HG03097 (cell line): Measurements from ENCODE around the gene TTI1.
"Not testable (repeated sequence)": the region's sequence is repeated elsewhere in the genome, so short reads cannot be mapped to it uniquely, and the experiment has no call there.

Source experiments
- ATAC-seq: cut with Tn5 transposase; IDR thresholded peaks from one replicate; pipeline ENCODE4 v1.9.1; 2021; ENCODE audit not compliant: unreplicated experiment, low FRiP score

Gene TTI1

DNA sequence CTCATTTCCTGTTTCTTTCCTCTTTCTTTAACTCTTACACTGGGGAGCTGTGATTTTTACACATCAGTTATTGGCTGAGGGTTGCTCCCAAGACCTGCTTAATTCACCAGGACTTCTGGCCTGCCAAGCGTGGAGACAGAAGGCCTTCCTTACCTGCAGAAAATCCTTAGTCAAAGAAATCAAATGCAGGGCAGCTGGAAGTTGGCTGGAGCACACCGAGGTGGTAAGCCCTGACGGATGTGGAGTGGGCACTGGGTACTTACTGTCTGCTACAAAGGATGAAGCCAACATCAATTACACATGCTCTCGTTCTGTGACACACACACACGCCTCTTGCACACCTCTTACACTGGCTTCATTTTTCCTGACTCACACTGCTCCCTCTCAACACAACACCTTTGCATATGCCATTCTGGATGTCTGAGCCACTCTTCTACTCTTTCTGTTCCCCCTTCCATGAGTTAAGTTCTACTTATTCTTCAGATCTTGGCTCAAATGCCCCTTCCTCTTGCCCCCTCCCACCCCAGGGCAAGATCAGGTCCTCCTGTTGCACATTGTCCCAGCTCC, 61.6 kb downstream of the TTI1 start:
- ATAC-seq = no peak

DNA sequence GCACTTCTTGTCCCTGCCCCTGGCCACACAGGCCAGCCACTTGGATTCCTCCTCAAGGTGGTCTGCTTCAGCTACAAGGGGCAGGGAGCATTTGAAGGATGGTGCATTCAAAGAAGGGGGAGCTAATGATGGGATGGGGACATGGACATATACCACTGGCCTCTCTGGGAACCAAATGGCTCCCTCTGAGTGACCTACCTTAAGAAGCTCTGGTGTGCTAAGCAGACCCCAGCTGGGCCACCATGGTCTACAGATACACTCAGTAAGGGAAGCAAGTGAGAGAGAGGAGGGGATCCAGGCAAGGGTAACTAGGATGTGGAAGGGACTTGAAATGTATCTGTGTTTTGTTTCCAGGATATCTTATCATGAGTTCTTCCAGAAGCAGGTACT, 62.4 kb downstream of the TTI1 start:
- no peak for ATAC-seq

DNA sequence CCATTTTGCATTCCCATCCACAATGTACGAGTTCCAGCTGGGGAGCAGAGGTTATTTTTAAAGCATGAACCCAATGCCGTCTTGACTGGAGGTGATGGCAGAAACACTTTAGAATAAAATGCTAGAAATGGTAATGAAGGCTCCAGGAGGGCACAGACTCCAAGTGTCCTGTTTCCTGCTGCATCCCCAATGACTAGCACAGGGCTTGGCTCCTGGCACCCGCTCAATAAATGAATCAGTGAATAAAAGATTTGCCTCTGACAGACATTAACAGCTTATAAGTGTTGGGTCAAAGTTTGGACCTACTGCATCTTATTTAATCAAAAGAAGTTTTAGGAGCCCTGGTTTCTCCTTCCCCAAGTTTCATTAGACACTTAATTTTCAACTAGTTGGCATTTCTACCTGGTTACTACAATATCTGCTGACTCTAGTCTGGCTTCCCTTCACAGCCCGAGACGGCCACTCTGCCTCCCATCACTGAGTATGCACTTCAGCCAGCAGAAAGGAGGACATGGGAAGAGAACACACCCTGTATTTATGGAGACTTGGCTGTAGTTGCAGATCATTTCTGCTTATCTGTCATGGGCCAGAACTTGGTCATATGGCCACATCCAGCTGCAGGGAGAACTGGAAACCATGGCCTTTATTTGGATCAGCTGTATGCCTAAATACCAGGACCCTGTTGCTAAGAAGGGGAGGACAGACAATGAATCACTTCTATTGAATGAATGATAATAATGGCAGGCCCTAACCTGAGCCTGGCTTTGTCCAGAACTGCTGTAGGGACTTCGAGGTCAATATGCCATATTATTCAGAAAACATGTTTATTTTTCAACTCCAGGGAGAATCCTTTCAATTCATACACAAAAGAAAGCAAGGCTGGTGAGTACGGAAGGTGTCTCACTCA, 63.1 kb downstream of the TTI1 start:
- no peak for ATAC-seq

DNA sequence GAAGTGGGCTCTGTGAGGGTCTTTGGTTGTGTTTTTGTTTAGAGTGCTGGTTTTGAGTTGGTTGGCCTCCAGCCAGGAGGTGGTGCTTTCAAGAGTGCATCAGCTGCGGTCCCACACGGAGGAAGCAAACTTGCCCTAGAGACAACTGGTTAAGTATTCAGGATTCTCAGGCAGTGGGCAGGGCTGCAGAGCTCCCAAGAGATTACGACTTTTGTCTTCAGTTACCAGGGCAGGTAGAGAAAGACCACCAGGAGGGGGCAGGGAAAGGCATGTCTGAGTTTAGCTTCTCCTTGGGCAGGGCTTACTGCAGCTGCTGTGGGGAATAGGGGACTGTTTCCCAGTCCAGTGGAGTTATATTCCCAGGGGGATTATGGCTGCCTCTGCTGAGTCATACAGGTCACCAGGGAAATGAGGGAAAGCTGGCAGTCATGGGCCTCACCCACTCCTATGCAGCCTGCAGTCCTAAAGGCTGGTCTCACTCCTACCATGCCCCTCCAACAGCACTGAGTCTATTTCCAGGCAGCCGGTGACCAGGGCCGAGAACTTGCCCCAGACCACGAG, 64.3 kb downstream of the TTI1 start:
- no peak for ATAC-seq

DNA sequence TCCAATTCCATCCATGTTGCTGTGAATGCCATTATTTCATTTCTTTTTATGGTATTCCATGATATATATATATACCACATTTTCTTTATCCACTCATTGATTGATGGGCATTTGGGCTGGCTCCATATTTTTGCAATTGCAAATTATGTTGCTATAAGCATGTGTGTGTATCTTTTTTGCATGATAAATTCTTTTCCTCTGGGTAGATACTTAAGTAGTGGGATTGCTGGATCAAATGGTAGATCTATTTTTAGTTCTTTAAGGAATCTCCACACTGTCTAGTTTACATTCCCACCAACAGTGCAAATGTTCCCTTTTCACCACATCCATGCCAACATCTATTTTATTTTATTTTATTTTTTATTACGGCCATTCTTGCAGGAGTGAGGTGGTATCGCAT, 69.8 kb downstream of the TTI1 start:
- not testable (repeated sequence) for ATAC-seq

DNA sequence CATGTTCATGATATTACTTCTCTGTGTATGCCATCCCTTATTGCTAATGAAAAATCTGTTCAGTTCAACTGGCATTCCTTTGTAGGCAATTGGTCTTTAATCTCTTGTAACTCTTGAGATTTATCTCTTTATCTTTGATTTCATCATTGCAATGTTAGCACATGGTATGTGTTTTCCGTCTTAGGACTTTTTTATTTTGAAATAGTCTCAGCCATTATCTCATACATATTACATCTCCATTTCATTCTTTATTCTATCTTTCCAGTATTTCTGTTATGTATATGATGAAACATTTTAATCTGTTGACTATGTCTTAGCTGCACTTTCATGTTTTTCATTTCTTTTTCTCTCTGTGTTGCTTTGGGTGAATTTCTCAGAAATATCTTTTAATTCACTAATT, 72.2 kb downstream of the TTI1 start:
- ATAC-seq = no peak

DNA sequence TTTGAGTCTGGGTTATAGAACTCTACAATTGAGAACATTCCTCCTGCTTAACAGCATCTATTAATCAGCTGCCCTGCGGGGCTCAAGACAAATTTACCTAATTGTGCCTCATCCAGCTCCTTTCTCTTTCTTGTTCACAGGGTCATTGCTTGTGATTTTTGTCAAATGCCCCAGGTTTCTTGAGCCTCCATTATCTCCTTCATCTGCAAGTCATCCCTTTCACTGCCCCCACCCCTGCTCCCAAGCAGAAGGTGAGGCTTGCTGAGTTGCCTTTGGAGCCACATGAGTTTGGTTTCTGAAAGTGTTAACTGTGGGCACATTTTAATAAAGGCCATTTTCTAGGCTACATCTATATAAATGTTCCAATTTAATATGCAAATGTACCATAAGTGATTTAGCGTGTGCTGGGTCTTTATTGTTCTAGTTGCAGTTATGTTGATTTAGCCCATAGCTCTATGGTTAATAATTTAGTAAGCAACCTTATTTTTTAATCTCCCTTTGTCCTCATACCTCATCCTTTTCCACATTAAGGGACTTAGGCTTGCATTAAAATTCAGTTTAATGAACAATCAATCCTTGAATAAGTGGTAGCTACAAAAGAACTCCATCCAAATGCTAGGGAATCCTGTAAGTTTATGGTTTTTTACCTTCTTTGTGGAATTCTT, 74.3 kb downstream of the TTI1 start:
- ATAC-seq = no peak

DNA sequence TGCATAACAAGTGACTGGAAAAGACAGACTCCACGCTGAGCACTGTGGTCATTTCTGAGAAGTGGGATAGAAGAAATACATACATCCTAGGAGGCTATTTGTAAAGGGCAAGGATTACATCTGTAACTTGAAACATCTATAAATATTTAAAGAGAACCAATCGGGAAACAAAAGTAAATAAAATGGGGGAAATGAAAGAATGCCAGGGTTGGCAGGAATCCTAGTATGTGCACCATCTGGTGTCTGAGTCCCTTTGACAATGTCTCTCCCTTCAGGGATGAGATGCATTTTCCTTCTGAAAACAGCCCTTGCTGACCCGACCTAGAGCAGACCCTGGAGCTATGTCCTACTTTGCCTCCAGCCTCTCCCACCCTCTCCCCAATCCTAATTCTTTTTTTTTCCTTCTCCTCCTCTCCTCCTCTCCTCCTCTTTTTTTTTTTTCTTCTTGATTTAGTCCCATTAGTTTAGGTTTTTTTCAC, 77.1 kb downstream of the TTI1 start:
- no peak for ATAC-seq

DNA sequence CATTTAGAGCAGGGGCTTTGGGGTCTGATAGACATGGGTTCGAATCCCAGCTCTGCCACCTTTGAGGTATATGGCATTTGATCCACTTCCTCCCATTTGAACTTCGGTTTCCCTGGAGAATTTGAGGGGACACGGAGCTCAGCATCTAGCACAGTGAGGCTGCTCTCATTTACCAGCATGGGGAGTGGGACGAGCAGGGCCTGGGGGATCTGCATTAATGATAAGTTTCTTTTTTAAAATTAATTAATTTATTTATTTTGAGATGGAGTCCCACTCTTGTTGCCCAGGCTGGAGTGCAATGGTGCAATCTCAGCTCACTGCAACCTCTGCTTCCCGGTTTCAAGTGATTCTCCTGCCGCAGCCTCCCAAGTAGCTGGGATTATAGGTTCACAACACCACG, 77.7 kb downstream of the TTI1 start:
- ATAC-seq = no peak

DNA sequence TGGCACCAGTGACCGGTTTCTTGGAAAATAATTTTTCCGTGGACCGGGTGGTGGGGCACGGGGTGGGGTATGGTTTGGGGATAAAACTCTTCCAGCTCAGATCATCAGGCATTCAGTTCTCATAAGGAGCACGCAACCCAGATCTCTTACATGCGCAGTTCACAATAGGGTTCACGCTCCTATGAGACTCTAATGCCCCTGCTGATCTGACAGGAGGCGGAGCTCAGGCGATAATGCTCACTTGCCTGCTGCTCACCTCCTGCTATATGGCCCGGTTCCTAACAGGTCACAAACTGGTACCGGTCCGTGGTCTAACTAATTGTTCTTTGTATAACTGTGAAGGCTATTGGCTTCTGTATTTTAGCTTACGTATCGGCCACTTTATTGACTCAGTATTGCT, 78.6 kb downstream of the TTI1 start:
- ATAC-seq = no peak

DNA sequence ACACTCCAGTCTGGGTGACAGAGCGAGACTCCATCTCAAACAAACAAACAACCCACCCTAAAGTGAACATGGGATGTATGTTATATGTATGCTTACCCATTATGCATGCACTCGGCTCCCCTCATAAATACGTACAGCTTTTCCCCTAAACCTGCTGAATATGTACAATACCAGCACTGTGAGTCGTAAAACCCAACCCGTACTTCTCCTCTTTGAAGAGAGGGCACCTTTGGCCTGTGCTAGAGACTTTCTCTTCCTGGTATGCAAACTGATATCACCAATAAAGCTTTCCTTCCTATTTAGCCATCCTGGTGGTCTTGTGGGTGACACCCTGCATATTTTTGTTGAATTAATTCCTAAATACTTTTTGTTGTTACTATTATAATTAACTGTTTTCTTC, 79.1 kb downstream of the TTI1 start:
- no peak for ATAC-seq

DNA sequence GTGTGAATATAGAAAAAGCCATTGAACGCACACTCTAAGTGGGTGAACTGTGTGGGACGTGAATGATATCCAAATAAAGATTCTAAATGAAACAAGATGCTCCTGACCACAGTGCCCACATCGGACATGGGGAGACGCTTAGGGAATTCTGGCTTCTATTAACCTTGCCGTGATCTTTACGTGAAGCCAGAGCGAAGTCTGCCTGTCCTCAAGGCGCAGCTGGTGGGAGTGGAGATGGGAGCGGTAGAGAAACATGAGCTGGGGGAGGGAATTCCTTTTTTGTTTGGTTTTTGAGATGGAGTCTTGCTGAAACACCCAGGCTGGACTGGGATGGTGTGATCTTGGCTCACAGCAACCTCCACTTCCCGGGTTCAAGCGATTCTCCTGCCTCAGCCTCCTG, 84.3 kb downstream of the TTI1 start:
- ATAC-seq = no peak

DNA sequence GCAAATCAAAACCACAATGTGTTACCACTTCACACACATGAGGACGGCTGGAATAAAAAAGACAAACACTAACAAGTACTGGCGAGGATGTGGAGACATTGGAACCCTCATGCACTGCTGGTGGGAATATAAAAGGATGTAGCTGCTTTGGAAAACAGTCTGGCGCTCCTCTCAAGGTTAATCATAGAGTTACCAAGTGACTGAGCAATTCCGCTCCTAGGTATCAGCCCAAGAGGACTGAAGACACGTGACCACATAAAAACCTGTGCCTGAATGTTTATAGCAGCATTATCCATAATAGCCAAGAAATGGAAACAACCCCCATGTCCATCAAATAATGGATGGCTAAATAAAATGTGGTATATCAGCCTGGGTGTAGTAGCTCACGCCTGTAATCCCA, 85.3 kb downstream of the TTI1 start:
- ATAC-seq = no peak

DNA sequence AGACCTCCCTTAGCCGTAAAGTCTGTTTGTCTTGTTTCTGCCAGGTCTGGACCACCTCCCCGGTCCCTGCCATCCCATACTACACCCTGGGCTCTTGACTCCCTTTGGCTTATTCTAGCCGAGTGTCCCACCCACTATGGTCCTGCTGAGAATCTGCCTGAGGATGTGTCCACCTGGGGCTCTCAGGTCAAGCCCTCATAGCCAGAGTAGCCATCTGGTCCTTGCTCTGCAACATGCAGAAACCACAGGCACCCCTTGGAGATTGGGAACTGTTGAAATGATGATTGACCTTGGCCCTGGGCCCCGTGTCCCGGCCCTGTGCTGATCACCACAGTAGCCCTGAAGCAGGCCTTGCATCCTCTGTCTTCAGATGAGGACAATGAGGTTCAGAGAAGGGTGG, 86.3 kb downstream of the TTI1 start:
- no peak for ATAC-seq

DNA sequence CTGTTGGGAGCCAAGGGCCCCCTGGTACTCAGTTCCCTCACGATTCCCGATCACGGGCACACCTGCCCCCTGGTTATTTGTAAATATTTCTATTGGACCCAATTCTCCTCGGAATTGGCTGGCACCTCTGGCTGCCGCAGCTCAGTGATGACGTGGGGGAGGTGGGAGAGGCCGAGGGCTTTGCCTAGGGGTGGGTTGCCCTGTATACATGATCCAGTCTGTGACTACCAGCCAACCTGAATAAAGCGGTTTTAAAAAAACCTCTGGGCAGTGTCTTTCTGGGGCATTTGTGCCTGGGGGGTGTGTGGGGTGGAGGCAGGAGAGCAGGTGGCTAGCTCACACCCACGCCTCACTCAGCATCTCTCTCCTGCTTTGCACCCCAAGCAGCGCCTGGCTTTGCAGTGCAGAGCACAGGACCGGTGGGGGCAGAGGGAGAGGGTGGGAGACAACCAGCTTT, 88.1 kb downstream of the TTI1 start:
- ATAC-seq = no peak

DNA sequence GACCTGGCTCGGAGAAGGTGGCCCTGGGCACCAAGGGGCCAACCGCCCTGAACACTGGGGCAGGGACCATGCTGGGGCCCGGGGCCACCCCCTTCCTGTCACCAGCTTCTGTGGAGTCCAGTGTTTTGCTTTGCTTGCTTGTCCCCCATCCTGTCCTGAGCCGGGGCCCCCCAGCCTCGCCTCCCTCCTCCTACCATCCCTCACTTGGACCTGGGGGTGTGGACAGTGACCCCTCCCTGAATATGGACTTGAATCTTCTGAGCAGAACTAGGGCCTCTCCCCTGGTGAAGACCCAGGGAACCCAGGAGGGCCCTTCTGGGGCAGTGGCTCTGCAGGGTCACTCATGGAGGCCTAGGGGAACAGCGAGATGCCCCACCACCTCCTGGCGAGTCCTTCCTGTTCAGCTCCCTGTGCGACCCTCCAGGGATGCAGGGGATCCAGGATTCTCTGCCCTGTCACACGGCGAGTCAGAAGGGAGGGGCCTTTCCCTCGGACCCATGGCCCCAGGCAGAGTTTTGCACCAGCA, 88.7 kb downstream of the TTI1 start:
- ATAC-seq = no peak

DNA sequence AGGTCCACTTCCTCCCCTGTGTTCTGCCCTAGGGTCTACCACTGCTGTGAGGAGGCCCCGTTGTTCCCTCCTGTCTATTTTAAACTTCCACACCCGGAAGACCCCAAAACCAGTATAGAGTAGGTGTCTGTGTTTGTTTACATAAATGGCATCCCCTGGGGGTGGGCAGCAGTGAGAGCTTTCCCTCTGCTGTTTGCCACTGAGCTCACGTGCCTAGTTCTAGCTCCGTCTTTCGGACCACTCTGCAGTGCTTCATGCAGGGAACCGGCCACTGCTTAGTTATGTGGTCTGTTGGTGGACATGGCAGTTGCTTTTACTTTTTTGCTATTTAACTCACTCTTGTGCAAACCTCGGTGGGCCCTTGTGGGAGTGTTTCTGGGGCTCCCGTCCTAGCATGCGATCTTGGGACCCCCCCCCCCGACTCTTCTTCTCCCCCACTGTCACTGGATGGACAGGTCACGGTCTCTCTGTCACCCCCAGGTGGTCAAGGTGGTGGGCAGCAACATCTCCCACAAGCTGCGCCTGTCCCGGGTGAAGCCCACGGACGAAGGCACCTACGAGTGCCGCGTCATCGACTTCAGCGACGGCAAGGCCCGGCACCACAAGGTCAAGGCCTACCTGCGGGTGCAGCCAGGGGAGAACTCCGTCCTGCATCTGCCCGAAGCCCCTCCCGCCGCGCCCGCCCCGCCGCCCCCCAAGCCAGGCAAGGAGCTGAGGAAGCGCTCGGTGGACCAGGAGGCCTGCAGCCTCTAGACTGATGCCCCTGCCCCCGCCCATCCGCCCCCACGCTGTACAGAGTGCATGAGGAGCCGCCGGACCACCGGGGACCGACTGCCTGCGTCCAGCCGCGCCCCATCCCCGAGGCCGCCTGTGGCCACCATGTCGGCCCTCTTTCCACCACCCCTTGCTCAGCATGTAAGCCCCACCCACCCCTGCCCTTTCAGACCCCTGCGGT, 89.5 kb downstream of the TTI1 start:
- no peak for ATAC-seq

DNA sequence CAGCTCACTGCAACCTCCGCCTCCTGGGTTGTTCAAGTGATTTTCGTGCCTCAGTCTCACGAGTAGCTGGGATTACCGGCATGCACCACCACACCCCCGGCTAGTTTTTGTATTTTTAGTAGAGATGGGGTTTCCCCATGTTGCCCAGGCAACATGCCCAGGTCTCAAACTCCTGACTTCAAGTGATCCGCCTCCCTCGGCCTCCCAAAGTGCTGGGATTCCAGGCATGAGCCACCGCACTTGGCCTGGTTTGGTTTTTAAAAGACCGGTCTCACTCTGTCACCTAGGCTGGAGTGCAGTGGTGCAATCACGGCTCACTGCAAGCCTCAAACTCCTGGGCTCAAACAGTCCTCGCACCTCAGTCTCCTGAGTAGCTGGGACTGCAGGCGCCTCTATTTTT, 90.2 kb downstream of the TTI1 start:
- ATAC-seq = no peak

DNA sequence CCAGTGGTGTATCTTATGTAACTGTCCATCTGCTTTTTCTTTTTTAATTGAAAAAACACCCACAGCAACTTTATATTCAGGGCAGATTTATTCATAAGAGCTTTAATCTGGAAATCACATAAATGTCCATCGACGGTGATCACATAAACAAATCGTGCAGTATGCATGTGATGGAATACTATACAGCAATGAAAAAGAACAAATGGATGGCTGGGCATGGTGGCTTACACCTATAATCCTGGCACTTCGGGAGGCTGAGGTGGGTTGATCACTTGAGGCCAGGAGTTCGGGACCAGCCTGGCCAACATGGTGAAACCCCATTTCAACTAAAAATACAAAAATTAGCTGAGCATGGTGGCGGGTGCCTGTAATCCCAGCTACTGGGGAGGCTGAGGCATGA, 91.3 kb downstream of the TTI1 start:
- no peak for ATAC-seq

DNA sequence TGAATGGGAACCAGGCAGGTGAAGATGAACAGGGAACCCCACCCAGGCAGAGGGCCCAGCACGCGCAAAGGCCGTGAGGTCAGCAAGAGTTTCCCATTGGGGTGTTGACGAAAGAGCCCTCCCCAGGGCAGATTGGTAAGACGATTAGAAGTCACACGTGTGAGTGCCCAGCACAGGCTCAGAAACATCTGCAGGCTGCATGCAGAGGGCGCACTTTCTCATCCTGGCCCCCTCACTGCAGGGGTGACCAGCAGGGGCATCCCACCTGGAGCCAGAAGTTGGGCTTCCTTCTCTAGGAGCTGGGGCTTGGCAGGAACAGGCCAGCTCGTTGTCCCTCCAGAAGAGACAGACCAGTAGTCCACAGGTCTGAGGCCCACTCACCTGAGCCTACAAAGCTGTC, 91.9 kb downstream of the TTI1 start:
- no peak for ATAC-seq
